ENCODE data around the gene ITGA11. TPM values are rescaled to one million over a fixed set of nuclear protein-coding genes. Genes with fewer than 3 reads are reported as not detected.
A peak's percentile ranks its signal among the peaks of the same experiment; 100 is the strongest.

ITGA11 gene
- total and polyA plus RNA-seq, 2 of the 13 experiments (the other 11 are each of a cell fraction or from before 2014, with no cell fraction given) = not detected

- TF ChIP-seq, protein P1, sequence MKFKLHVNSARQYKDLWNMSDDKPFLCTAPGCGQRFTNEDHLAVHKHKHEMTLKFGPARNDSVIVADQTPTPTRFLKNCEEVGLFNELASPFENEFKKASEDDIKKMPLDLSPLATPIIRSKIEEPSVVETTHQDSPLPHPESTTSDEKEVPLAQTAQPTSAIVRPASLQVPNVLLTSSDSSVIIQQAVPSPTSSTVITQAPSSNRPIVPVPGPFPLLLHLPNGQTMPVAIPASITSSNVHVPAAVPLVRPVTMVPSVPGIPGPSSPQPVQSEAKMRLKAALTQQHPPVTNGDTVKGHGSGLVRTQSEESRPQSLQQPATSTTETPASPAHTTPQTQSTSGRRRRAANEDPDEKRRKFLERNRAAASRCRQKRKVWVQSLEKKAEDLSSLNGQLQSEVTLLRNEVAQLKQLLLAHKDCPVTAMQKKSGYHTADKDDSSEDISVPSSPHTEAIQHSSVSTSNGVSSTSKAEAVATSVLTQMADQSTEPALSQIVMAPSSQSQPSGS (CRISPR knock-in tag; IDR thresholded peaks at IDR 0.05) = peak; percentile 46; the same call in 1 of the 2 replicates
- TF ChIP-seq GTF2F1 (IDR thresholded peaks at IDR 0.05; ENCODE audit: low read length) (no peak), THYN1 (CRISPR knock-in tag; IDR thresholded peaks at IDR 0.05; ENCODE audit: borderline replicate concordance, low read depth) (no peak), REPIN1 (CRISPR knock-in tag; IDR thresholded peaks at IDR 0.05; ENCODE audit: borderline replicate concordance, low read depth) (no peak; the same call in 1 of the 2 replicates), TBX2 (CRISPR knock-in tag; IDR thresholded peaks at IDR 0.05; ENCODE audit: borderline replicate concordance) (peak; percentile 54; the same call in 1 of the 2 replicates), EED (CRISPR knock-in tag; IDR thresholded peaks at IDR 0.05) (no peak)
- TF ChIP-seq, protein P2, sequence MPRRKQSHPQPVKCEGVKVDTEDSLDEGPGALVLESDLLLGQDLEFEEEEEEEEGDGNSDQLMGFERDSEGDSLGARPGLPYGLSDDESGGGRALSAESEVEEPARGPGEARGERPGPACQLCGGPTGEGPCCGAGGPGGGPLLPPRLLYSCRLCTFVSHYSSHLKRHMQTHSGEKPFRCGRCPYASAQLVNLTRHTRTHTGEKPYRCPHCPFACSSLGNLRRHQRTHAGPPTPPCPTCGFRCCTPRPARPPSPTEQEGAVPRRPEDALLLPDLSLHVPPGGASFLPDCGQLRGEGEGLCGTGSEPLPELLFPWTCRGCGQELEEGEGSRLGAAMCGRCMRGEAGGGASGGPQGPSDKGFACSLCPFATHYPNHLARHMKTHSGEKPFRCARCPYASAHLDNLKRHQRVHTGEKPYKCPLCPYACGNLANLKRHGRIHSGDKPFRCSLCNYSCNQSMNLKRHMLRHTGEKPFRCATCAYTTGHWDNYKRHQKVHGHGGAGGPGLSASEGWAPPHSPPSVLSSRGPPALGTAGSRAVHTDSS (CRISPR knock-in tag; conservative IDR thresholded peaks at IDR 0.05) = no peak
Observed at GRCh38 chr15:68300115-68300940, 131.6 kb downstream of the ITGA11 start (continued).

DNA sequence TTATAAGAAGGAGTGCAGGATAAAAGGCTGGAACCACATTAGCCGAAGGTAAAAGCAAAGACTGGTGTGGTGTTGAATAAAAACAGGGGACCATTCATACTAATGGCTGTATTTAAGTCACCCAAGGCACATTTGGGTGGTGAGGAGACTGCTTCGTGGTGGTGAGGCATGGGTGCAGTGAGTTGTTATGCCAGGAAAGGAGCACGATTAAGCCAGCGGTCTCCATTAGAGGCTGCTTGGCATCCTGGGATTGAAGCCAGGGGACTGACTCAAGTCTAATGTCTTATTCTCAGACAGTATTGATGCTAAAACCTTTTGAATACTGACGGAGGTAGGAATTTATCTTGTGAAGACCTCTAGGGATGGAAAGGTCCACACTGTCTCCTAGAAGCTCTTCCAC, 132.5 kb downstream of the ITGA11 start:
- ATAC-seq (peak; percentile 6; the same call in 2 of the 3 replicates), DNase-seq (ENCODE audit: low spot score) (no peak), FAIRE-seq (no peak)
- peak overlapping the region; percentile 76 for H3K4me2 ChIP-seq (ENCODE audit: low read depth, low read length)
- peak overlapping the region; percentile 17; the same call in 1 of the 2 replicates for H3K9ac ChIP-seq (ENCODE audit: insufficient read depth, low read depth, low read length)
- BruUV-seq (replicated peaks) = no TSS peak
- 40% methylated on average over 5 of the region's 5 CpGs for WGBS (ENCODE audit: low lambda C conversion rate)
- CTCF ChIA-PET (ENCODE audit: low intra/inter-chr PET ratio, low total read pairs) = no interaction called here
- no peaks in the 10 kb centered on the region for H3K27me3 ChIP-seq (ENCODE audit: control insufficient read depth in 1 of 2, insufficient read depth in 2 of 2, low read length in 2 of 2)
- no peaks in the 10 kb centered on the region for H3K9me3 ChIP-seq (ENCODE audit: low read length)
- no peaks in the 10 kb centered on the region for H4K20me1 ChIP-seq (ENCODE audit: insufficient read depth, low read length)
- H2AFZ ChIP-seq (ENCODE audit: low read length) = peak overlapping the region; percentile 65
- in situ Hi-C loops (cut with HindIII; ENCODE audit: extremely low pct_ligation_motif_present, low pct_unique_long_range_greater_than_20kb) = no loop called here
- H3K4me1 ChIP-seq (ENCODE audit: insufficient read depth, low read length) = peaks cover 62% of the 10 kb centered on the region
- intact Hi-C loops (cut with micrococcal nuclease; ENCODE audit: unreplicated experiment) = no loop called here
- H3K4me3 ChIP-seq (replicated peaks in 1 of 3; ENCODE audit: insufficient read depth in 1 of 3, low read depth in 2 of 3, low read length in 3 of 3) = peak overlapping the region in 2 of 3 experiments; percentile 36 to 39; a peak in 3 of 6 replicates
- no peaks in the 10 kb centered on the region for H3K79me2 ChIP-seq (ENCODE audit: insufficient read depth, low read length)
- POLR2A ChIA-PET = interaction anchor here (1.3 to 4.2 kb wide), 2 partner anchors 22 to 94 kb away, joined by 3 to 51 read pairs; partner anchors contain the start of genes CALML4 and FEM1B
- H3K27ac ChIP-seq (ENCODE audit: extremely low read length, insufficient read depth, low read length) = peak overlapping the region; percentile 56
- peaks cover 0 to 1% of the 10 kb centered on the region in 2 experiments; a peak in 1 of 5 replicates for H3K36me3 ChIP-seq (replicated peaks in 1 of 2; ENCODE audit: control insufficient read depth in 1 of 2, insufficient read depth in 2 of 2, low read length in 2 of 2)
- TF ChIP-seq PLRG1 (conservative IDR thresholded peaks at IDR 0.05) = no peak
- TF ChIP-seq, protein P3, sequence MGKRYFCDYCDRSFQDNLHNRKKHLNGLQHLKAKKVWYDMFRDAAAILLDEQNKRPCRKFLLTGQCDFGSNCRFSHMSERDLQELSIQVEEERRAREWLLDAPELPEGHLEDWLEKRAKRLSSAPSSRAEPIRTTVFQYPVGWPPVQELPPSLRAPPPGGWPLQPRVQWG (CRISPR knock-in tag; IDR thresholded peaks at IDR 0.05; ENCODE audit: borderline replicate concordance, low read depth) = no peak
- no peak for TF ChIP-seq ZBTB3 (CRISPR knock-in tag; IDR thresholded peaks at IDR 0.05; ENCODE audit: borderline replicate concordance, low read depth)
- TF ChIP-seq RBM39 (IDR thresholded peaks at IDR 0.05; ENCODE audit: low read depth, low read length, poor library complexity, severe bottlenecking) = no peak
- no peak for TF ChIP-seq NRL (CRISPR knock-in tag; IDR thresholded peaks at IDR 0.05; ENCODE audit: borderline replicate concordance)
- no peak for TF ChIP-seq ZNF737 (CRISPR knock-in tag; IDR thresholded peaks at IDR 0.05; ENCODE audit: borderline replicate concordance)
- no peak for TF ChIP-seq ZNF598 (CRISPR knock-in tag; IDR thresholded peaks at IDR 0.05; ENCODE audit: borderline replicate concordance)
- no peak for TF ChIP-seq TAF15 (IDR thresholded peaks at IDR 0.05; ENCODE audit: low read depth, low read length, poor library complexity, severe bottlenecking)
